Astrocyte of the spinal cord (primary cell): ENCODE results near the gene FAXDC2.

Experiments
- DNase-seq: peaks from one replicate; pipeline ENCODE4 v3.0.0; 2011; ENCODE audit warnings: low read depth, low spot score
- H3K4me3 ChIP-seq: 2 replicates; pipeline ENCODE4 v1.5.1; 2011; ENCODE audit warnings: low read depth, mild to moderate bottlenecking, low read length, moderate library complexity
- in situ Hi-C: cut with HindIII; loops from 2 replicates; pipeline ENCODE4 v1.10.0; 2017; ENCODE audit warnings: low sequenced_read_pairs
- TF ChIP-seq, protein P1 (sequence below): IDR thresholded peaks from 2 replicates; pipeline ENCODE4 v1.5.1; 2012; ENCODE audit warnings: low read depth, mild to moderate bottlenecking, low read length, inconsistent platforms

Gene FAXDC2

GRCh38 chr5:154862766-154863165, 12.4 kb upstream of the FAXDC2 start:
- TF ChIP-seq, protein P1, sequence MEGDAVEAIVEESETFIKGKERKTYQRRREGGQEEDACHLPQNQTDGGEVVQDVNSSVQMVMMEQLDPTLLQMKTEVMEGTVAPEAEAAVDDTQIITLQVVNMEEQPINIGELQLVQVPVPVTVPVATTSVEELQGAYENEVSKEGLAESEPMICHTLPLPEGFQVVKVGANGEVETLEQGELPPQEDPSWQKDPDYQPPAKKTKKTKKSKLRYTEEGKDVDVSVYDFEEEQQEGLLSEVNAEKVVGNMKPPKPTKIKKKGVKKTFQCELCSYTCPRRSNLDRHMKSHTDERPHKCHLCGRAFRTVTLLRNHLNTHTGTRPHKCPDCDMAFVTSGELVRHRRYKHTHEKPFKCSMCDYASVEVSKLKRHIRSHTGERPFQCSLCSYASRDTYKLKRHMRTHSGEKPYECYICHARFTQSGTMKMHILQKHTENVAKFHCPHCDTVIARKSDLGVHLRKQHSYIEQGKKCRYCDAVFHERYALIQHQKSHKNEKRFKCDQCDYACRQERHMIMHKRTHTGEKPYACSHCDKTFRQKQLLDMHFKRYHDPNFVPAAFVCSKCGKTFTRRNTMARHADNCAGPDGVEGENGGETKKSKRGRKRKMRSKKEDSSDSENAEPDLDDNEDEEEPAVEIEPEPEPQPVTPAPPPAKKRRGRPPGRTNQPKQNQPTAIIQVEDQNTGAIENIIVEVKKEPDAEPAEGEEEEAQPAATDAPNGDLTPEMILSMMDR, result no peak
- DNase-seq, result peak; percentile 30
- H3K4me3 ChIP-seq, result no peak overlapping the region
- in situ Hi-C loops, result no loop called here

GRCh38 chr5:154861946-154862345, 11.5 kb upstream of the FAXDC2 start:
- TF ChIP-seq, protein P1, result no peak
- no peak overlapping the region for H3K4me3 ChIP-seq
- DNase-seq, result no peak
- in situ Hi-C loops, result no loop called here

- no peak overlapping the region for H3K4me3 ChIP-seq
- in situ Hi-C loops, result no loop called here
- TF ChIP-seq, protein P1, result no peak
- no peak for DNase-seq
Measured at GRCh38 chr5:154860765-154861164, 10.4 kb upstream of the FAXDC2 start.

- in situ Hi-C loops, result no loop called here
- TF ChIP-seq, protein P1, result no peak
- no peak for DNase-seq
- H3K4me3 ChIP-seq, result peak overlapping the region; percentile 93
Measured at GRCh38 chr5:154860123-154860522, 9.7 kb upstream of the FAXDC2 start.

DNA sequence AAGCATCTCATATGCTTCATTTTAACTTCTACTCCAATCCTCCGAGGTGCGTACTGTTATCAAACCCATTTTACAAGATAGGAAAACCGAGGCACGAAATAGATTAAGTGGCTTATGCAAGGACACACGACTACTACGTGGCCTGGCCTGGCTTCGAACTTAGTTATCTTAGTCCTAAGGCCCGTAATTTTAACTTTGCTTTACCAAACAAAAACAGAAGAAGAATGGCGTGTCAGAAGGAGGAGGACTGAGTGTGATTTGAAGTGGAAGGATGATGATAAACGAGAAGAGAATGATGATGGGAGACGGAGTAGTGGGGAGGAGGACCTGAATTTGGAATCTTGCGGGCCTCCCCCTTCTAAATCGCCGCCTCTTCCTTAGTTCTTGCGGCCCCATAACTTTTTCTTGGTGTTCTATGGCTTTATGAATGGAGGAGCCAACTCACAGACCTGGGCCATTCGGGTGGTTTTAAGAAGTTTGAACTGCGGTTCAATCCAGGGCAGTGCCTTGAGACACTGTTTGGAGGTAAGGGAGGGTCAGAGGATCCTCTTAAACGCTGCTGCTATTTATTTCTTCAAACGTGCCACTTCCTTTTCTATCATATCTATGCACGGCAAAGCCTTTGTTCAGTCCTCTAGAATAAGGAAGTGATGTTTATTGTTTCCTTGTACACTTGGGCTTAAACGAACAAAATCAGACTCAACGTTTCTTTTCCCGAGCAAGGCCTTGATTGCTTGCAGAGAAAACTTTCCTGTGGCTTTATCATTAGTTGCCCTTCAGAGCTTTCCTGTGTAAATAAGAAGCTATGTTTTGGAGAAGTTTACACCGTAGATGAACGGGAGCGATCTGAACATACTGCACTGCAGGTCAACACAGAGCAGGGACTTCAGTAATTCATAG, 8.8 kb upstream of the FAXDC2 start:
- in situ Hi-C loops, result no loop called here
- H3K4me3 ChIP-seq, result peak overlapping the region; percentile 93
- DNase-seq, result no peak
- TF ChIP-seq, protein P1, result no peak

GRCh38 chr5:154858297-154858971, 8.0 kb upstream of the FAXDC2 start, which contains the start of gene CNOT8:
CNOT8 (plus strand) TSS chr5:154858627; CDS start chr5:154863279, 4,652 bp downstream.
- peak; percentile 99 for DNase-seq
- in situ Hi-C loops, result no loop called here
- TF ChIP-seq, protein P1, result no peak
- peak within 1 kb of the TSS; percentile 93 for H3K4me3 ChIP-seq
